HFFc6 (cell line): ENCODE data around the gene TSPAN9. TPM values are rescaled to one million over a fixed set of nuclear protein-coding genes. Genes with fewer than 3 reads are reported as not detected.

Experiments
- DNase-seq: peaks from one replicate; pipeline ENCODE4 v3.0.0-alpha.2; 2018
- H3K27ac Mint-ChIP-seq: 2 replicates; pipeline ENCODE4 v1.8.0; 2020; ENCODE audit warnings: mild to moderate bottlenecking, mixed read lengths
- H3K27me3 Mint-ChIP-seq: 2 replicates; pipeline ENCODE4 v1.8.0; 2021; ENCODE audit warnings: mild to moderate bottlenecking, moderate library complexity, mixed read lengths; ENCODE audit not compliant: insufficient read depth
- H3K36me3 Mint-ChIP-seq: 2 replicates; pipeline ENCODE4 v1.8.0; 2021; ENCODE audit warnings: low read depth, mixed read lengths
- H3K4me1 Mint-ChIP-seq: 2 replicates; pipeline ENCODE4 v1.8.0; 2020; ENCODE audit warnings: low read depth, mixed read lengths
- H3K4me3 Mint-ChIP-seq: 2 replicates; pipeline ENCODE4 v1.8.0; 2020; ENCODE audit warnings: mild to moderate bottlenecking, moderate library complexity, mixed read lengths
- H3K9me3 Mint-ChIP-seq: 2 replicates; pipeline ENCODE4 v1.8.0; 2020; ENCODE audit warnings: mild to moderate bottlenecking, mixed read lengths
- CTCF ChIP-seq: fragments of 200-600 bp; sonication (generic); IDR thresholded peaks from 2 replicates; pipeline ENCODE4 v1.5.0; 2021; ENCODE audit warnings: antibody characterized with exemption, mild to moderate bottlenecking
- total RNA-seq, 6 experiments: library from RNA; stranded (reverse); fragmentation: NEBNext Ultra II Directional; extraction: Animal tissue kit (Norgen Biotek cat#: 25700); gene quantifications; 2 replicates in 1 of 6; 3 replicates in 5 of 6; pipeline ENCODE4 v1.2.3, GENCODE V29; 2021

The TSPAN9 gene
- total RNA-seq, 6 experiments from 2014 or later = 18.1 to 35.8 (median 22.7) TPM

GRCh38 chr12:3207858-3208257, 130.7 kb downstream of the TSPAN9 start:
- Mint-ChIP-seq H3K27me3 (peaks cover 2% of the 10 kb centered on the region; the same call in 1 of the 2 replicates), H3K27ac (no peak overlapping the region), H3K36me3 (no peaks in the 10 kb centered on the region), H3K4me3 (no peak overlapping the region), H3K9me3 (no peaks in the 10 kb centered on the region), H3K4me1 (peaks cover 16% of the 10 kb centered on the region)
- TF ChIP-seq CTCF = peak; percentile 38; the same call in 1 of the 2 replicates
- DNase-seq = no peak

GRCh38 chr12:3213188-3213587, 136.0 kb downstream of the TSPAN9 start:
- no peak for TF ChIP-seq CTCF
- Mint-ChIP-seq H3K27ac (no peak overlapping the region), H3K4me3 (no peak overlapping the region), H3K36me3 (no peaks in the 10 kb centered on the region), H3K9me3 (no peaks in the 10 kb centered on the region), H3K27me3 (no peaks in the 10 kb centered on the region; the same call in 1 of the 2 replicates), H3K4me1 (peaks cover 16% of the 10 kb centered on the region)
- no peak for DNase-seq

- TF ChIP-seq CTCF = no peak
- no peak overlapping the region for H3K27ac Mint-ChIP-seq
- H3K9me3 Mint-ChIP-seq = no peaks in the 10 kb centered on the region
- peaks cover 1% of the 10 kb centered on the region; the same call in 1 of the 2 replicates for H3K27me3 Mint-ChIP-seq
- H3K4me1 Mint-ChIP-seq = peaks cover 22% of the 10 kb centered on the region
- no peaks in the 10 kb centered on the region for H3K36me3 Mint-ChIP-seq
- no peak for DNase-seq
- H3K4me3 Mint-ChIP-seq = no peak overlapping the region
These were observed 136.6 kb downstream of the TSPAN9 start for GRCh38 chr12:3213768-3214167.

DNA sequence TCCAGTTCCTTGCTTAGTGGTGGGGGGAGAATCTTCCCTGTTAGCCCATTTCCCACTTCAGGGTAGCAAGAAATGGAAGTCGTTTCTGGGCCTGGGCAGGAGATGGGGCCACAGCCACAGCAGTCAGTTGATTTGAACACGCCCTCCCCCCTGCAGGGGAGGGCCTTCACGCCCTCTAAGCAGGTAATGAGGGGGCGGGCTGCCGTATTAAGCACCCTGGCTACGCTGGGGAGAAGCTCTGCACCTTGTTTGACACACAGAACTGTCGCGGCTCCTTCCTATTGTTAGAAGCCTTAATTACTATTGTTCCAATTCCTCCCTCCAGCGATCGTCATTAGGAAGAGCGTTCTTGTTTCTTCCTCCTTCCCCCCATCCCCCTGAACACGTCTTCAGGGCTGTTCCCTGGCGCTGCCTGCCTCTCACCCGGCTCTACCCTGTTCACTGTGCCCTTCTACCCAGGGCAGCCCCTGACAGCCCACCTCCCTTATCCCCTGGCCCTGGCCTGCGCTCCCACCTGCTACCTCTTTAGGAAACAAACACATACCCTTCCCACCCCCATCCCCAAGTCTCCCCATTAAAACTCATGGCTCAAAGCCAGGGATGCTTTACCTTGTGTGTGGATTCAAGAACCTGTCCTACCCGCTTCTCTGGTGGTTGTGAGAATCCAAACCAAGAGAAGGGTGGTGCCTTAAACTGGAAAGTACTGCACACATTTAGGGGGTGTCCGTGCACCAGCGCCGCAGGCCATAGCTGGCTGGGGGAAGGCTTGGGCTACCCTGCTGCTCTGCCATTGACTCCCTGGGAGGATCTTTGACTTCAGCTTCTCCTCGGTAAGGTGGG, 137.6 kb downstream of the TSPAN9 start:
- no peaks in the 10 kb centered on the region for H3K9me3 Mint-ChIP-seq
- H3K4me1 Mint-ChIP-seq = peaks cover 30% of the 10 kb centered on the region
- peaks cover 1% of the 10 kb centered on the region; the same call in 1 of the 2 replicates for H3K27me3 Mint-ChIP-seq
- H3K27ac Mint-ChIP-seq = no peak overlapping the region
- no peak for TF ChIP-seq CTCF
- no peaks in the 10 kb centered on the region for H3K36me3 Mint-ChIP-seq
- no peak overlapping the region for H3K4me3 Mint-ChIP-seq
- DNase-seq = no peak

- H3K4me1 Mint-ChIP-seq = peaks cover 30% of the 10 kb centered on the region
- H3K9me3 Mint-ChIP-seq = no peaks in the 10 kb centered on the region
- TF ChIP-seq CTCF = no peak
- no peaks in the 10 kb centered on the region for H3K36me3 Mint-ChIP-seq
- H3K4me3 Mint-ChIP-seq = no peak overlapping the region
- no peak overlapping the region for H3K27ac Mint-ChIP-seq
- peaks cover 1% of the 10 kb centered on the region; the same call in 1 of the 2 replicates for H3K27me3 Mint-ChIP-seq
- no peak for DNase-seq
These were observed 138.3 kb downstream of the TSPAN9 start for GRCh38 chr12:3215410-3215975.
